ENCODE results near the gene HACE1.

The HACE1 gene

GRCh38 chr6:104730450-104730849 lies 129.3 kb downstream of the HACE1 start:
- TF ChIP-seq ZNF274 (IDR thresholded peaks at IDR 0.05; ENCODE audit: low read depth, low read length): no peak
- H3K4me3 ChIP-seq (ENCODE audit: low read length): no peak overlapping the region

GRCh38 chr6:104729433-104729832 lies 130.3 kb downstream of the HACE1 start:
- no peak for TF ChIP-seq ZNF274 (IDR thresholded peaks at IDR 0.05; ENCODE audit: low read depth, low read length)
- no peak overlapping the region for H3K4me3 ChIP-seq (ENCODE audit: low read length)

GRCh38 chr6:104728448-104728847 lies 131.3 kb downstream of the HACE1 start:
- H3K4me3 ChIP-seq (ENCODE audit: low read length): no peak overlapping the region

GRCh38 chr6:104718672-104719071 lies 141.0 kb downstream of the HACE1 start:
- TF ChIP-seq ZNF274 (IDR thresholded peaks at IDR 0.05; ENCODE audit: low read depth, low read length): no peak
- H3K4me3 ChIP-seq (ENCODE audit: low read length): no peak overlapping the region

More at GRCh38 chr6:104728448-104728847, 131.3 kb downstream of the HACE1 start:
- no peak for TF ChIP-seq ZNF274 (IDR thresholded peaks at IDR 0.05; ENCODE audit: low read depth, low read length)

- TF ChIP-seq ZNF274 (IDR thresholded peaks at IDR 0.05; ENCODE audit: low read depth, low read length): no peak
- H3K4me3 ChIP-seq (ENCODE audit: low read length): no peak overlapping the region
These were observed 142.9 kb downstream of the HACE1 start for GRCh38 chr6:104716858-104717257.

- no peak overlapping the region for H3K4me3 ChIP-seq (ENCODE audit: low read length)
- TF ChIP-seq ZNF274 (IDR thresholded peaks at IDR 0.05; ENCODE audit: low read depth, low read length): no peak
These were observed 144.9 kb downstream of the HACE1 start for GRCh38 chr6:104714796-104715195.

GRCh38 chr6:104713982-104714381 lies 145.7 kb downstream of the HACE1 start:
- H3K4me3 ChIP-seq (ENCODE audit: low read length): no peak overlapping the region
- no peak for TF ChIP-seq ZNF274 (IDR thresholded peaks at IDR 0.05; ENCODE audit: low read depth, low read length)

- TF ChIP-seq ZNF274 (IDR thresholded peaks at IDR 0.05; ENCODE audit: low read depth, low read length): no peak
- H3K4me3 ChIP-seq (ENCODE audit: low read length): no peak overlapping the region
These were observed 148.3 kb downstream of the HACE1 start for GRCh38 chr6:104711371-104711770.

GRCh38 chr6:104710543-104711335 lies 149.0 kb downstream of the HACE1 start:
- no peak for TF ChIP-seq ZNF274 (IDR thresholded peaks at IDR 0.05; ENCODE audit: low read depth, low read length)
- no peak overlapping the region for H3K4me3 ChIP-seq (ENCODE audit: low read length)

GRCh38 chr6:104705916-104706442 lies 153.7 kb downstream of the HACE1 start:
- no peak overlapping the region for H3K4me3 ChIP-seq (ENCODE audit: low read length)
- TF ChIP-seq ZNF274 (IDR thresholded peaks at IDR 0.05; ENCODE audit: low read depth, low read length): no peak

- H3K4me3 ChIP-seq (ENCODE audit: low read length): no peak overlapping the region
- TF ChIP-seq ZNF274 (IDR thresholded peaks at IDR 0.05; ENCODE audit: low read depth, low read length): no peak
These were observed 154.5 kb downstream of the HACE1 start for GRCh38 chr6:104705095-104705707.

GRCh38 chr6:104704191-104704590 lies 155.5 kb downstream of the HACE1 start:
- no peak overlapping the region for H3K4me3 ChIP-seq (ENCODE audit: low read length)
- no peak for TF ChIP-seq ZNF274 (IDR thresholded peaks at IDR 0.05; ENCODE audit: low read depth, low read length)

- H3K4me3 ChIP-seq (ENCODE audit: low read length): no peak overlapping the region
- TF ChIP-seq ZNF274 (IDR thresholded peaks at IDR 0.05; ENCODE audit: low read depth, low read length): no peak
These were observed 157.4 kb downstream of the HACE1 start for GRCh38 chr6:104702126-104702841.

GRCh38 chr6:104700371-104701185 lies 159.1 kb downstream of the HACE1 start:
- no peak for TF ChIP-seq ZNF274 (IDR thresholded peaks at IDR 0.05; ENCODE audit: low read depth, low read length)

More at GRCh38 chr6:104700371-104701185, 159.1 kb downstream of the HACE1 start:
- no peak overlapping the region for H3K4me3 ChIP-seq (ENCODE audit: low read length)
